HEK293T (cell line): ENCODE data around the gene PLD1.

ENCODE experiments used
- FOXM1 ChIP-seq: fragments of 450-650 bp; IDR thresholded peaks from 2 replicates; pipeline ENCODE4 v1.6.1; 2017; ENCODE audit warnings: mild to moderate bottlenecking, borderline replicate concordance
- LEF1 ChIP-seq: fragments of 450-650 bp; IDR thresholded peaks from 2 replicates; pipeline ENCODE4 v1.6.1; 2017; ENCODE audit warnings: mild to moderate bottlenecking, borderline replicate concordance
- NFRKB ChIP-seq: fragments of 450-650 bp; IDR thresholded peaks from 2 replicates; pipeline ENCODE4 v1.6.1; 2016; ENCODE audit warnings: mild to moderate bottlenecking, moderate library complexity

GRCh38 chr3:171616798-171617197 is 193.5 kb downstream of the PLD1 start:
- TF ChIP-seq LEF1 (no peak), FOXM1 (no peak), NFRKB (no peak)
